Transverse colon (tissue), 4 donors: ENCODE data around the gene SCN1A.

Experiments used
- CTCF ChIP-seq, 5 experiments: fragments of 200-600 bp in 3 of 5; fragments of 450-650 bp in 2 of 5; sonication (generic) in 3 of 5; IDR thresholded peaks; 1 replicate in 2 of 5; 2 replicates in 3 of 5; pipeline ENCODE4 v1.5.1; 2016 to 2017; ENCODE audit warnings: antibody characterized with exemption in 5 of 5, inconsistent platforms in 3 of 5, mild to moderate bottlenecking in 2 of 5, moderate library complexity in 1 of 5
- POLR2A ChIP-seq: fragments of 450-650 bp; IDR thresholded peaks from one replicate; pipeline ENCODE4 v1.6.1; 2016; ENCODE audit warnings: antibody characterized with exemption, mild to moderate bottlenecking, moderate library complexity
- POLR2AphosphoS5 ChIP-seq, 3 donors: sonication (generic); formaldehyde crosslinking; IDR thresholded peaks; one replicate each; pipeline ENCODE4 v1.6.1; 2016; ENCODE audit warnings: antibody characterized with exemption in 3 of 3

- TF ChIP-seq POLR2AphosphoS5 (IDR thresholded peaks at IDR 0.05) (no peak), CTCF (IDR thresholded peaks at IDR 0.05) (no peak), POLR2A (no peak)
Measured at GRCh38 chr2:166167449-166167848, 39.6 kb upstream of the SCN1A start.
